Stimulated activated naive CD4-positive, alpha-beta T cell (primary cell): Measurements from ENCODE around the gene RAB11FIP2.

Source experiments
- DNase-seq, 6 experiments: peaks; one replicate each; lab custom pipeline; 2025; lab: John Stamatoyannopoulos, UW

RAB11FIP2 gene

DNA sequence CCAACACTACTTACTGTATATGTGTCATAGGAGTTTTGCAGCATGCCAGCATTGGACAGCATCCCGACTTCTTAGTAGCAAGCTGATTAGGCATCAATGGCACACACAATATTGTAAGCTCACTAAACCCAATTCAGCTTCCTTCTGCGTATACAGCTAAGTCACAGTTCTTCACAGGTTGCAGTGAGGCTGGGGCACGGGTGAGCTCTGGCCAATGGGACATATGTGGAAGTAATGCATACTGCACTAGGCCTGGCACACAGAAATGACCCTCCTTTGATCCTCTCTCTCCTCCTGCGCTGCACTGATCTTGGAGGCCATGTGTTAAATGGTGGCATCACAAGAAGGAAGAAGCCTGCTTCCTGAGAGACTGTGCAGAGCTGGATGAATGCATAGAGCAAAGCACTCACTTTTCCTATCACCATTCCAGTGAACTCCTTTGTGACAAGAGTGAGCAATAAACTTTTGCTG is 11.9 kb downstream of the RAB11FIP2 start:
- no peak for DNase-seq

DNA sequence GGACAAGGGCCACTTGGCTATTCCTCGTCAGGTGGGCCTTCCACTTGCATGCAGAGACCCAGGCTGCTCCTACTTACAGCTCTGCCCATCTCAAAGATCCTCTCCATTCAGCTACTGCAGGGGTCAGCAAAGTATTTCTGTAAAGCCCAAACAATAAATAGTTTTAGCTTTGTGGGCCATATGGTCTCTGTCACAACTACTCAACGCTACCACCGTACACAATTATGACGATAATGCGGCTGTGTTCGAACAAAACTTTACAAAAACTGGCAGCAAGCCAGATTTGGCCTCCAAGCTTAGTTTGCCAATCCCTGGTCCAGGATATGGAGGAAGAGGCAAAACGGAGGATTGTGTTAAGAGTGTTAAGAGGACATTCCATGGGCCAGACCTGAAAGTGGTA is 12.8 kb downstream of the RAB11FIP2 start:
- DNase-seq = no peak

DNA sequence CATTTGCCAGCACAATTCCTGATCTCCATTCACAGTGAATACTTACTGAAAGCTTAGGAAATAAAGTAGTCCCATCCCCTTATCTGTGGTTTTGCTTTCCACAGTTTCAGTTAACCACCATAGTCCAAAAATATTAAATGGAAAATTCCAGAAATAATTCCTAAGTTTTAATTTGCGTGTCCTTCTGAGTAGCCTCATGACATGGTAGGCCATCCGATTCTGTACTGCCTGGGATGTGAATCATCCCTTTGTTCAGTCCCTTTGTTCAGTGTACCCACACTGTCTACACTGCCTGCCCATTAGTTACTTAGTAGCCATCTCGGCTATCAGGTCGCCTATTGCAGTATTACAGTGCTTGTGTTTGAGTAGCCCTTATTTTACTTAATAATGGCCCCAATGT is 14.2 kb downstream of the RAB11FIP2 start:
- no peak for DNase-seq

DNA sequence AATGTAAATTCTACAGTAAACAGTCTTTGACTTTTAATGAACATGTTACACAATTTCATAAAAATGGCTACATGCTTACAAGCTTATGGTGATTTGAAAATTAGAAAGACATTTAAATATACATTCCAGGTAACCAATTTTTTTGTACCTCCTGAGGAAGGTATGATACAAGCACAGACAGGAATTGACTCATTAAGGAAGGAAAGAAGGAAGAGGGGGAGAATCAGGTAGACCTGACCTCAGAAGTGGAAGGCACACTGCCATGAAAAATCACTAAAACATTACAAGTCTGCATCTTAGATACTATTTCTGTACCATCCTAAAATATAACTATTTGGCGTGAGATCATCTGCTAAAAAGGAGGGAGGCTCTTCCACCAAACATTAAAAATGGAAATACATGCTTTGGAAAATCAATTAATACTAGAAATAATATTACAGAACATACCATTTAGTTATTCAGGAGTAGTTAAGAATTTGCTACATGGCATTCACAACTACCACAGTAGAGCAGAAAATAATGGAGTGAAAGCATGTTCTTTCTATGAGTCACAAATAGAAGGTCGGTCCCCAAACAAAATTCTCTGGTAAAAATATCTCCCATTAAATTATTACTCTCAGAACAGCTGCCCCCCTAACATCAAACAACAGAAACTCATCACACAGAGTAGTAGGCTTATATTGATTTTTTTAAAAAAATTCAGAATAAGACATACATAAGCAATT is 15.2 kb downstream of the RAB11FIP2 start:
- DNase-seq = no peak

DNA sequence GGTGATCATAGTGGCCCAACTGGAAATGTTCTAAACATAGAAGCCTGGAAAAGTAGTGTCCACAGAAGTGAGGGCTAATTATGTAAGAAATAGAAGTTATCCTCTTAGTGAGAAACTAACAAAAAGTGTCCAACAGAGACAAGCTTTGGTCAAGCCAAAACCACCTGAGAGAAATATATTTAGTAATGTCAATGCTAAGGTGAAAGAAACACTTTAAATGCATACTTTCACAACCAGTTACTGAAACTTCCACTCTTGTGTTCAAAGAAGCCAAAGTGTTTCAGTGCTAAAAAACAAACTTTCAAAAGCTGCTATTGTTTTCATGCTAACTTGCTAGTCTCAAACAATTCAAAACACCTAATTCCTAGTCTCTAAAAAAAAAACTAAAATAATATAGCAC is 18.1 kb downstream of the RAB11FIP2 start:
- DNase-seq = no peak

DNA sequence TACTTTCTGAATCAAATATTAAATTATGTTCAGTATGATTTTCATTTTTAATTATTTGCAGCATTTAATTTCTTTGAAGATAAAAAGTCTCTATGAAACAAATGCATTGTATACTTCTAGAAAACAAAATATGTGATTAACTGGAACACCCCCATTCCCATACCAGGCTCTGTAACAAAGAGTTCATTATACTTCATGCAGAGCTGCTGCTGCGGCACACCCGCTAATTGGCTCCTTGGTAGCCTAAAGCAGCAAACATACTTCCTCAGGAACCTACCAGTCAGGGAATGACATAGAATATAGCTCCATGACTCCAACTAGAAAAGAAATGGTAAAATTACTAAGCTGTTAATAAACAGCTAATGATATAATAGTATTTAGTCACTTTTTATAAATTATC is 19.3 kb downstream of the RAB11FIP2 start:
- DNase-seq = no peak

- no peak for DNase-seq
These were observed 19.8 kb downstream of the RAB11FIP2 start for GRCh38 chr10:118026936-118027335.

DNA sequence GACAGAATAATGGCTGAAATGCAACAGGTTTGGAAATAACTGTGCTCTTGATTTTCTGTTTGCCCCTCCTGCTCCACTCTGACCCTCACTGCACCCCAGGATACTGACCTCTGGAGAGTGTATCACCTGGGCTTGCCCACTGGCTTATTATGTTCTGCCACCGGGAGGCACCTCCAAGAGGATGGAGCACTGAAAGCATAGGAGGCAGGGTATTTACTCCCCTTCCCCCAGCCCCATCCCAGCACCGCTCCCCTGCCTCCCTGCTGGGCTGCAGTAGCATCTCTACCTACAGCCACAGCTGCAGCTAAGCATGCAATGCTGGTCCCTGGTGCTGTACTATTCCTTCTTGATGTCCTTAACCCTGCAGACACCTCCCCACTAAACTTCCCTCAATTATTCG is 26.4 kb downstream of the RAB11FIP2 start:
- no peak for DNase-seq

GRCh38 chr10:118017850-118018249 is 28.9 kb downstream of the RAB11FIP2 start:
- DNase-seq = no peak

DNA sequence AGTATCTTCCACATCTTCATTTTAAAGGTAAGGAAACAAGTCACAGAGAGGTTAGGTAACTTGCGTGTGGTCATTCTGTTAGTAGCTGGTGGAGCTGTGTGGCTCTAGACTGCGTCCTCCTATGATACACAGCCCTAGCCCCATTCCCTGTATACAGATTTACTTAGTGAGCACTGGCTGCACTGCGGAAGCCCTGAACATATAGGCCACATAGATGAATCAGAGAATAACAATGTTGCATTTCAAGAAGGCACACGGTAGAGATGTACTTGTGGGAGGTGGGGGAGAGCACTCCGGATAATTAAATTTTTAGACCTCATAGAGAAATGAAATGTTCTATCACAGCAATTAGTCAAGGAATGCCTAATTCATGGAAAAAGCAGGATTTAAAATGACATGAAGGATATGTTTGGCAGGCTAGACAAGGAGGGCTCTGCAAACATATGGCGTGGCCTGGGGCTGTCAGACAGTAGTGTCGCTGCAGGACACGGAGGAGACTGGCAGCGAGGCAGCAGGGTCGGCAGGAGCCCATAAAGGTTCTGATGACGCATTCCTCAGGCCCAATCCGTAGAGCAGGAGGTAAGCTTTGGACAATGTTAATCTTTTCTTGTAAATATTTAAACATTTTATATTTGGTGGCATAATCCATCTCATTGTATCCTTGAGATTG is 29.5 kb downstream of the RAB11FIP2 start:
- no peak for DNase-seq

DNA sequence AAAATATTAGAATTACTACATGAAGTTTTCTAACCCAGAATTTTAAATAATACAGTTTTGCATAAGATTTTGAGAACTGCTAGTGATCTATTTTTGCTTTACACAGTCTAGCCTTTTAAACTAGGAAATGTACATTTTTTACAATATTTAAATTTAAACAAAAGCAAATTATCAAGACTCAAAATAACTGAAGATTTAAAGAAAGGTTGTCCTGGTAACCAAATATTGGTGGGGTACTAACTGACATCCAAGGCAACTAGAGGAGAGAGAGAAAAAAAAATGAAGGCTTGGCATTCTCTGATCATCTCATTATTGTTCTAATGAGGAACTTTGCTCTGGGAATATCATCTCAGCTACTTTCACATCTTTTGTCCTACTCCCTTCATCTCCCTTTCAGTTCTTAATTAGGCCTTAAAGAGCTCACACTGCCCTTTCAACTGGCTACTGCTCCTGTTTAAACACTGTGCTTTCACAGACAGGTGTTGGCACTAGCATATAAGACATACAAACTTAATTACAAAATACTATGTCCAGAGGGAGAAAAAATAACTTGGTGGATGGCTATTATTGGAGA is 33.7 kb downstream of the RAB11FIP2 start:
- no peak for DNase-seq

DNA sequence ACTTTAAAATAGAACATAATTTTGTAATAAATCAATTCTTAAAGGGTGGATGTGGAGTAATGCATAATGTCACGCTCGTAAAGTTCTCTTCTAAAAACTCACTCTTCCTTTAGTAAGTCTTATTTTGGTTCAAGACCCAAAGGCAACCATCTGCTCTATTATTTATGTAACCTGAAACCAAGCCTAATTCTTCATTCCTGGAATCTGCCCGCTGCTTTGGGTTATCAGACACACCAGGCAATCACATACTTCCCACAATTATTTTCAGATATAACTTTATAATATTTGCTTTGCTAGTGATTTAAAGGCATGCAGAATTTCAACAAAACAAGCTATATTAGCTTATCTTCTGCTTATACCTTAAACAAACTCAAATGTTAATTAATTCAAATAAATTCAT is 39.0 kb downstream of the RAB11FIP2 start:
- no peak for DNase-seq

DNA sequence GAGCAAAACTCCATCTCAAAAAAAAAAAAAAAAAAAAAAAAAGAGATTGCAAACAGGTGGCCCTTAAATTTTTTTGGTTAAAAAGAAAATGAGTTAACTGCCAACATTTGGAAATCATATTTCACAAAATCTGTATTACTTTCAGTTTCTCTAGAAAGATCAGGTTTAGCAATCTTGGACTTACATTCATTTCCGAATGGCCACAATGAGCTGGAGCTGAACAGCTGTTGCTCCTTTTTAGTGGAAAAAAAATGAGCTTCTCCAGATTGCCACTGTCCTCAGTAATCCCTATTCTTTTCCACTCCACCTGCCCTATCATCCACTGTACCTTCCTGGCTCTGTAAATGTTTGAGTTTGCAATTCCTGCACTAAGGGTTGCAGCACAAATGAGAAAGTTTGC is 43.6 kb downstream of the RAB11FIP2 start:
- DNase-seq = no peak

DNA sequence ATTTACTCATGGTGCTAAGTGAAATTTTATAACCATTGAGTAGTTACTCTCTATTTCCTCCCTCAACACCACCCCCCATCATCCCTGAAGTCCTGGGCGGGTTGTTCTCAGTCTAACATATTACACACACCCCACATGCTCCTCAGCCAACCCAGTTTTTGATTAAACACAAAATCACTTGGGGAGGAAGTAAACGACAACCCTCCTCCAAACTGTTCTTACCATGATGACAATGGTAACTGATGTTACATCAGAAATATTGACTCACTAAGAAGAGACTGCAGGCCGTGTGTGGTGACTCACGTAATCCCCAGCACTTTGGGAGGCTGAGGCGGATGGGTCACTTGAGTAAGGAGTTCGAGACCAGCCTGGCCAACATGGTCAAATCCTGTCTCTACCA is 44.2 kb downstream of the RAB11FIP2 start:
- no peak for DNase-seq

GRCh38 chr10:117997673-117998072 is 49.1 kb downstream of the RAB11FIP2 start:
- no peak for DNase-seq

GRCh38 chr10:117996709-117997108 is 50.0 kb downstream of the RAB11FIP2 start:
- no peak for DNase-seq

DNA sequence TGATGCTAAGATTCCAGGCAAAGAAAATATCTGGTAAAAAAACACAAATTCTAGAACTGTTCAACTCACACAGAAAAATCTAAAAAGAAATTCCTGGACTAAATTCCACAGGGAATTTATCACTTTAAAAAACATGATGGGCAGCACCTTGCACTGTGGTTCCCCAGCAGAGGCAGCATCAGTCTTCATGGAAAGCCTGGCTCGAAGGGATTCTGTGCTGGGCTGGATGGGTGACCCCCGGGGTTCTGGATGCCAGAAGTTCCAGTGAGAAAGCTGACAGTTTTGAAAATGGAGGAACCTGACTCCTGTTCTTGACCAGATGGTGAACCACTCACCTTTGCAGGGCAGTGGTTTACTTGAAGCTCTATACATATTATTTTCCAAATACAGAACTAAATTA is 52.0 kb downstream of the RAB11FIP2 start:
- DNase-seq = no peak

DNA sequence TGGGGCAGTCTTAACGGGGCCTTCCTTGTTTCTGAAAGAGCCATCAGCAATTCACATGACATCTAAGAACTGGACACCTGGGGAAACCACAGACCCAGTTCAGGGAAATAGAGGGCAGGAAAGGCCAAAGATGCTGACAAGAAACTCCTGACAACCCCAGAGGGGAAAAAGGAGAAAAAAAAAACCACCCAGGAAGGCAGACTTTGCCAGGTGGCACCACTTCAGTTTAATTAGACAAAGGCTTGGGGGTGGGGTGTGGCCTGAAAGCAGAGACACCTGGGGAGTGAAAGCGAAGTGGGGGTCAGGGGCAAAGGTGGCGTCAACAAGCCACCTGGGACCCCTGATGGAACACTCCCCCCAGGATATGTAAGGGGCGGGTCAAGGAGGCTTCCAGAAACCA is 53.6 kb downstream of the RAB11FIP2 start:
- DNase-seq = no peak

DNA sequence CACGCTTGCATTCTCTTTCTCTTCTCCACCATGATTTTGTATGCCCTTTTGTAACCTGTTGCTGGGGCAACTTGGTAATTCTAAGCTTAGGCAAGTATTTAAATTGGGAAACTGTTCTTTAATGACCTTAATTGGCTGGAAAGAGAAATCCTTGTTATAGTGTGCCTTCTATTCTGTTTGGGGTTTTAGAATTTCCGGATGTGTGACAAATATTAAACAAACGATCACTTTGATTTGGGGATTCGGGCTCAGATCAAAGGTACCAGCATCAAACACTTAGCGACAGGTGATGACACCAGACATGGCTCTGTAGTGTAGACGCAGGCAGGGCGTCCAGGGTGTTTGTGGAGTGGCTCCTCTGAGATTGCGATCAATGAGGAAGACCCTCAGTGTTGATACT is 55.0 kb downstream of the RAB11FIP2 start:
- no peak for DNase-seq

GRCh38 chr10:117989962-117990361 is 56.8 kb downstream of the RAB11FIP2 start:
- no peak for DNase-seq

DNA sequence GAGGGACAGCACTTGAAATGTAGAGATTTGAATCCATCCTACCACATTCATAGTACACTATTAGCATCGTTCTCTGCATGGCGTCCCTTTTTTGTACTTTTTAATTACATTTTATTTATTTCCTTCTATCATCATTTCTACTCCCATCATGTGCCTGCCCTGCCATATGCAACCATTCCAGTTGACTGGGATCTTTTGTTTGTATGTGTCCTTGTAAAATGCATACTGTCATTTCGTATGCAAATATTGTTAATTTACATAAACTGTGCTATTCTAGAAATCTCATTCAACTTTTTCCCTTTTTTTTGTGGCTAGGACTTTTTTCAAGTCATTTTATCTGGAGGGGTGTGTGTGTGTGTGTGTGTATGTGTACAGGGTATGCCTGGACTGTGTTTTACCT is 57.9 kb downstream of the RAB11FIP2 start:
- no peak for DNase-seq

DNA sequence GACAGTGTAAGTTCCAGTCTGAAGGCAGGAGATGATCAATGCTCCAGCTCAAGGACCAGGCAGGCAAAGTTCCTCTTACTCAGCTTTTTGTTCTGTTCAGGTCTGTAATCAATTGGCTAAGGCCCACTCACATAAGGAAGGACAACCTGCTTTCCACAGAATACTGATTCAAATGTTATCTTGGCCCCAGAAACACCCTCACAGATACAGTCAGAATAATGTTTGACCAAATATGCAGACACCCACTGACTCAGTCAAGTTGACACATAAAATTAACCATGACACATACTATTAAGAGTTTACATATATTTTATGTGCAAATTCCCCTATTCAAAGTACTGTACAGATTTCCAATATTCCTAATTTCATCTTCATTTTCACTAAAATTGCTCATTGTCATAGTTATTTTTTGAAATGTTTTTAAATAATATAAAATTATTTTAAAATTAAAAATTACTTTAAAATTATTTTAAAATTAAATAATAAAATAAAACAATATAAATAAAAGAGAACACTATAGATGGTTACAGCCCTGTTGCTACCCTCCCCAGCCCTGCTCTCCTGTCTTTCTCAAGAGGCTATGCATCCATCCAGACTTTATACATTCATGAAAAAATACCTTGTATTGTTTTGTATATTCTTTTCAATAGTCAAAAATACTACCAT is 59.4 kb downstream of the RAB11FIP2 start:
- DNase-seq = no peak

GRCh38 chr10:117983961-117984360 is 62.8 kb downstream of the RAB11FIP2 start:
- no peak for DNase-seq
